ENCODE data around the gene SCNN1B. TPM values are rescaled to one million over a fixed set of nuclear protein-coding genes. Genes with fewer than 3 reads are reported as not detected.
"Not testable (repeated sequence)": the region's sequence is repeated elsewhere in the genome, so short reads cannot be mapped to it uniquely, and the experiment has no call there.

Gene SCNN1B
- polyA plus RNA-seq, 3 donors, result 2.2 to 9.4 (median 8.9) TPM

DNA sequence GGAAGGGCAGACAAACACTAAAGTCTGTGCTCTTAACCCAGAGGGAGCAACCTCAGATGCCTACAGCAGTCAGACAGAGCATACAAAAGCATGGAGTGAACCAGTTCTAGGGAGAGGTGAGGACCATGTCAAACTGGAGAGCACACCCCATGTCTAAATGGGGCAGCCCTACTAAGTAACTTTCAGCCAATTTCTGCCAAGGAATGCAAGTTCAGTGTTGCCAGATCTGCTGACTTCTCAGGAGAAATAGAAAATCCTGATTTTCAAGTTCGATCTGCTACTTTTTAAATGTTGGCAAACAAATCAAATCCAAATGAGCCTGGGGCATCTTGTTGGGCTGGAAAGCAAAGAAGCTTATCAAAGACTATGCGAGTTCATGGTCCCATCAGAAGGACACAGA is 17.5 kb upstream of the SCNN1B start:
- WGBS, 3 donors, result 43 to 90% (median 88%) methylated on average over 2 of the region's 2 CpGs
- H3K27ac ChIP-seq (ENCODE audit: low read depth, low read length), result no peak overlapping the region

DNA sequence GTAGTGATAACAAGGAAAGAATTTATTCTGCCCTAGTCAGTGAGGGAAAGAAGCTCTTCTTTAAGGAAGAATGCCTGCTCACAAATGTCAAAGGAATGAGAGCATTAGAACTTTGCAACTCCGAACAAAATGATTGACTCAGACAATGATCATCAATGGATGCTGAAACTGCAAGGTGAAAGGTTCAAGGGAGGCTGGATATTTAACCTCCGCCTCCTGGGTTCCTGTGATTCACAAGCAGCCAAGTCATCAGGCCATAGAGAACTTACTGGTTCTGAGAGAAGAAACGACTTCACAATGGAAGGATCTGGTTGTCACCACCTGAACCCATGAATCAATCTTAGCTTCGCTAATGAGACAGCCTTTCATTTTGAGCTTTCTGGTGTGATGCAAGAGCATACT is 16.0 kb upstream of the SCNN1B start:
- WGBS, 3 donors, result 72 to 76% (median 75%) methylated on average over 4 of the region's 4 CpGs
- H3K27ac ChIP-seq (ENCODE audit: low read depth, low read length), result no peak overlapping the region

- WGBS, 3 donors, result 61 to 69% (median 67%) methylated on average over 3 of the region's 3 CpGs
Measured at GRCh38 chr16:23288209-23288608, 13.9 kb upstream of the SCNN1B start.

GRCh38 chr16:23288726-23289512 is 13.2 kb upstream of the SCNN1B start:
- no peak overlapping the region for H3K27ac ChIP-seq (ENCODE audit: low read depth, low read length)
- WGBS, 3 donors, result 74 to 83% (median 78%) methylated on average over 9 of the region's 9 CpGs

More at GRCh38 chr16:23288209-23288608, 13.9 kb upstream of the SCNN1B start:
- H3K27ac ChIP-seq (ENCODE audit: low read depth, low read length), result no peak overlapping the region

DNA sequence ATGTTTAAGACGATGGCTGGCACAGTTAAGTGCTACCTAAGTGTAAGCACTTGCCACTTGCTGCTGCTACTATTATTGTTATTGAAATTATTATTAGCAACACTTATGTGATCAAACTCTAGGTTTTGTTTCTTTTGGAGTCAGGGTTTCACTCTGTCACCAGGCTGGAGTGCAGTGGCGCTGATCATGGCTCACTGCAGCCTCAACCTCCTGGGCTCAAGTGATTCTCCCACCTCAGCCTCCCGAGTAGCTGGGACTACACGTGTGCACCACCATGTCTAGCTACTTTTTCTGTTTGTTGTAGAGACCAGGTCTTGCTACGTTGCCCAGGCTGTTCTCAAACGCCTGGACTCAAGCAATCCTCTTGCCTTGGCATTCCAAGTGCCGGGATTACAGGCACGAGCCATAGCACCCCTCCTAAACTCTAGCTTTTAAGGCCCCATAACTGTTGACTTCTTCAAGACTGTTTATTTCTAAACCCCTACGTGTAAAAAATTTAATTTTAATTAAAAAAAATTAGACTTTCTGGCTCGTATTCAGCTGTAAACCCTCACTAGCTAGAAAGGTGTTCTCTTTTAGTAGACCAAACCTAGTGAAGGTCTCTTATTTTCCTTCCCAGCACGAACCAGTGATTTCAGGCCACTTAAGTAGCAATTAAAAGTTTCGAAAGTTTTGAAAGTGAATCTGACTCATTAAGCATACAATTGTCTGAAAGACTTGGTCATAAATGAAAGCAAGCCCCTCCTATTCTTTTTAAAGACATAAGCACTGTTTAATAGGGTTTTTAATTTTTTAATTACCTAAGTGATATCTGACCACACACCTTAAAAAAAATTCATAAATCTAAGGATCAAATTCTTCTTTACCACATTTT is 11.7 kb upstream of the SCNN1B start:
- no peak overlapping the region for H3K27ac ChIP-seq (ENCODE audit: low read depth, low read length)
- 74 to 80% (median 77%) methylated on average over 12 of the region's 12 CpGs for WGBS, 3 donors

- 89 to 92% (median 91%) methylated on average over 6 of the region's 6 CpGs for WGBS, 3 donors
Measured at GRCh38 chr16:23293016-23293415, 9.1 kb upstream of the SCNN1B start.

GRCh38 chr16:23294260-23294659 is 7.8 kb upstream of the SCNN1B start:
- no peak overlapping the region for H3K27ac ChIP-seq (ENCODE audit: low read depth, low read length)
- WGBS, 3 donors, result 81 to 92% (median 89%) methylated on average over 2 of the region's 2 CpGs

More at GRCh38 chr16:23293016-23293415, 9.1 kb upstream of the SCNN1B start:
- no peak overlapping the region for H3K27ac ChIP-seq (ENCODE audit: low read depth, low read length)

GRCh38 chr16:23296994-23297393 is 5.1 kb upstream of the SCNN1B start:
- 78 to 81% (median 79%) methylated on average over 3 of the region's 3 CpGs for WGBS, 3 donors
- H3K27ac ChIP-seq (ENCODE audit: low read depth, low read length), result no peak overlapping the region

DNA sequence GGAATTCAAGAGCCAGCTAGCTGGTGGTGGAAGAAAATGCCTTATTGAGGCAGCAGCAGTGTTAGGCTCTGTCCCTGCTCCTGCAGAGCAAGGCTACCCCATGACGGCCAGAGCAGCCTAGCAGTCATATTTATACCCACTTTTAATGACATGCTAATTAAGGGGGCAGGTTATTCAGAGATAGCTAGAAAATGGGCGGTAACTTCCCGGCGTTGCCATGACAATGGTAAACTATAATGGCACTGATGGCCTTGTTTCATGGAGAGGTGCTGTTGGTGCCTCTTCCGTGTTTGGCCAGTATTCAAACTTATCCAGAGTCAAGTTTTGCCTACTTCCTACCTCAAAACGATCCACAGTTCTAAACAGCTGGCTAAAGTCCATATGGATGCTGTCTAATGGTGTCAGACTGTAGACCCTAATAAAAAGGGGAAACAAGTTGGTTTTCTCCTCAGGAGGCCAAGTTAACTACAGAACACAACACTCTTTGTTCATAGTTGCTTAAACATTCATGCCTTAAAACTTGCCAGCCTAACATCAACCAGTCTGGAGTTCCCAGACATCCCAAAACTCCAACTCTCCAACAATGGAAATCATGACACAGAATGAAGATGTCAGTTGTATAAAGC is 3.7 kb upstream of the SCNN1B start:
- WGBS, 3 donors, result 70 to 80% (median 77%) methylated on average over 6 of the region's 6 CpGs

GRCh38 chr16:23299815-23300214 is 2.3 kb upstream of the SCNN1B start:
- H3K27ac ChIP-seq (ENCODE audit: low read depth, low read length), result not testable (repeated sequence)
- 33 to 67% (median 45%) methylated on average over 2 of the region's 3 CpGs for WGBS, 3 donors

More for the DNA sequence above, 3.7 kb upstream of the SCNN1B start:
- H3K27ac ChIP-seq (ENCODE audit: low read depth, low read length), result no peak overlapping the region

GRCh38 chr16:23301251-23302044 is 654 bp upstream of the SCNN1B start:
- no peak overlapping the region for H3K27ac ChIP-seq (ENCODE audit: low read depth, low read length)

DNA sequence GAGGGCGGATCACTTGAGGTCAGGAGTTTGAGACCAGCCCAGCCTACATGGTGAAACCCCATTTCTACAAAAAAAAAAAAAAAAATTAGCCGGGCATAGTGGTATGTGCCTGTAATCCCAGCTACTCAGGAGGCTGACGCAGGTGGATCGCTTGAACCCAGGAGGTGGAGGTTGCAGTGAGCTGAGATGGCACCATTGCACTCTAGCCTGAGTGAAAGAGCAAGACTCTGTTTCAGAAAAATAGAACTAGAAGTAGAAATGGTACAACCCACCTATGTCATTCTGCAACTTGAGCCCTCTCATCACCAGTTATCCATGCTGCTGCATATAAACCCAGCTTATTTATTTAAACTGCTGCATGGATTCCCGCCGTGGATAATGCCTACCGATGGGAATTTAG is 1.6 kb downstream of the SCNN1B start:
- WGBS, 3 donors, result 80 to 89% (median 83%) methylated on average over 7 of the region's 7 CpGs
- H3K27ac ChIP-seq (ENCODE audit: low read depth, low read length), result no peak overlapping the region

More at GRCh38 chr16:23301251-23302044, 654 bp upstream of the SCNN1B start:
- 15 to 20% (median 19%) methylated on average over 18 of the region's 18 CpGs for WGBS, 3 donors

GRCh38 chr16:23304620-23305019 is 2.5 kb downstream of the SCNN1B start:
- WGBS, 3 donors, result 87 to 94% (median 90%) methylated on average over 2 of the region's 2 CpGs
- no peak overlapping the region for H3K27ac ChIP-seq (ENCODE audit: low read depth, low read length)

DNA sequence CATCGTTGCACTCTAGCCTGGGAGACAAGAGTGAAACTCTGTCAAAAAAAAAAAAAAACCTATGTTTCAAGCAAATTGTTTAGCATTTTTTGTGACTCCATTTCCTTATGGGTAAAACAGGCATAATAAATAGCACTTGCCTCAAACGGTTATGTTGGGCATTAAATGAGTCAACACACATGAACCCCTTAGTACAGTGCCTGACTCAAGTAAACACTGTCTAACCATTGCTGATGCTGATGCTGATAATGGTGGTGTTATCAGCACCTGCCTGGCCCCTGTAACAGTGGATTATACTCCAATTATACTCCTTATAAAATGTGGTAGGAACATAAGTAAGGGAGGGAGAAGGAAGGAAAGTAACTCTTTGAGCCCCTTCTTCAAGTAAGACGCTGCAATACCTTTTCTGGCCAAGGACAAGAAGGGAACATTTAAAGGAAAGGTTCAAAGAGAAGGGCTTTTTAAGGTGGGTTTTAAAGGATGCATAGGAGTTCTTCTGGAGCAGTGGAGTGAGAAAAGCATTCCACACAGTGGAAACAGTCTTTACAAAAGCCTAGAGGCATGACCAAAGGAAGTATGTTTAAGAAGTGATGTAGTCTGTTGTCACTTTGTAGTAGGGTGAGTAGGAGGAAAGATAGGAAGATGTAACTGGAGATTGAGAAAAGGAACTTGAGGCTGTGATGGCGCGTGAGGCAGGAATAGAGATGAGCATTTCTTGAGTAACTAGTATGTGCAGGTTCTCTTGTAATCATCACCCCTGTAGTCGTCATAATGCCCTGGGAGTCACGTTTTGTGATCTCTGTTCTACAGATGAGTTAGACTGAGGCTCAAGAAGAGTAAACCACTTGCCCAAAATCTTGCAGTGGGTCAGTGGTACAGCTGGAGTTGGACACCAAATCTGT is 4.3 kb downstream of the SCNN1B start:
- H3K27ac ChIP-seq (ENCODE audit: low read depth, low read length), result no peak overlapping the region
- WGBS, 3 donors, result 79 to 81% (median 79%) methylated on average over 7 of the region's 7 CpGs

GRCh38 chr16:23310217-23310616 is 8.1 kb downstream of the SCNN1B start:
- H3K27ac ChIP-seq (ENCODE audit: low read depth, low read length), result no peak overlapping the region

DNA sequence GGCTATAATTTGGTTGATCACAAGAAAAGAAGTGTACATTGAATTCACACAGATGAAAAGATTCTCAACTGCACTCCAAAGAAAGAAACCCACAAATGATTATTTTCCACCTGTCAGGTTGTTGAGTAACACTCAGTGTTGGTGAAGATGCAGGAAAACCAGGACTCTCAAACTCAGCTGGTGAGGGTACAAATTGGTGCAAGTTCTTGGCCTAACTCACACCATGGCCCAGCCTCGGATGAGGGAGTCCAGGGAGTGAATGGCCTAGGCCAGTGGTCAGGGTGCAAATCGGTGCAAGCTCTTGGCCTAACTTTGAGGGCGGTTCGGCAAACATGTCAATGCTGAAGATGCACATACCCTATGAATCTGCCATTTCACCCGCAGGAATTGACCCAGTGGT is 8.6 kb downstream of the SCNN1B start:
- no peak overlapping the region for H3K27ac ChIP-seq (ENCODE audit: low read depth, low read length)
- 94 to 96% (median 95%) methylated on average over 5 of the region's 5 CpGs for WGBS, 3 donors

- no peak overlapping the region for H3K27ac ChIP-seq (ENCODE audit: low read depth, low read length)
- 71 to 100% (median 78%) methylated on average over 2 of the region's 2 CpGs for WGBS, 3 donors
Measured at GRCh38 chr16:23316232-23316631, 14.1 kb downstream of the SCNN1B start.
